ENCODE data around the gene UNC13A. TPM values are rescaled to one million over a fixed set of nuclear protein-coding genes. Genes with fewer than 3 reads are reported as not detected.

The UNC13A gene
- total RNA-seq, 4 donors from 2014 or later = 0.09 to 0.24 (median 0.14) TPM

GRCh38 chr19:17687141-17687856, 855 bp downstream of the UNC13A start:
- no peak for ATAC-seq (ENCODE audit: low FRiP score)
- DNase-seq (ENCODE audit: low spot score) = no peak
- TF ChIP-seq, protein P1, sequence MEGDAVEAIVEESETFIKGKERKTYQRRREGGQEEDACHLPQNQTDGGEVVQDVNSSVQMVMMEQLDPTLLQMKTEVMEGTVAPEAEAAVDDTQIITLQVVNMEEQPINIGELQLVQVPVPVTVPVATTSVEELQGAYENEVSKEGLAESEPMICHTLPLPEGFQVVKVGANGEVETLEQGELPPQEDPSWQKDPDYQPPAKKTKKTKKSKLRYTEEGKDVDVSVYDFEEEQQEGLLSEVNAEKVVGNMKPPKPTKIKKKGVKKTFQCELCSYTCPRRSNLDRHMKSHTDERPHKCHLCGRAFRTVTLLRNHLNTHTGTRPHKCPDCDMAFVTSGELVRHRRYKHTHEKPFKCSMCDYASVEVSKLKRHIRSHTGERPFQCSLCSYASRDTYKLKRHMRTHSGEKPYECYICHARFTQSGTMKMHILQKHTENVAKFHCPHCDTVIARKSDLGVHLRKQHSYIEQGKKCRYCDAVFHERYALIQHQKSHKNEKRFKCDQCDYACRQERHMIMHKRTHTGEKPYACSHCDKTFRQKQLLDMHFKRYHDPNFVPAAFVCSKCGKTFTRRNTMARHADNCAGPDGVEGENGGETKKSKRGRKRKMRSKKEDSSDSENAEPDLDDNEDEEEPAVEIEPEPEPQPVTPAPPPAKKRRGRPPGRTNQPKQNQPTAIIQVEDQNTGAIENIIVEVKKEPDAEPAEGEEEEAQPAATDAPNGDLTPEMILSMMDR (IDR thresholded peaks at IDR 0.05) = no peak

- ATAC-seq (ENCODE audit: low FRiP score) (peak; percentile 17), DNase-seq (ENCODE audit: low spot score) (no peak)
- TF ChIP-seq, protein P1 (IDR thresholded peaks at IDR 0.05) = no peak
These were observed 1.5 kb downstream of the UNC13A start for GRCh38 chr19:17686592-17687024.

DNA sequence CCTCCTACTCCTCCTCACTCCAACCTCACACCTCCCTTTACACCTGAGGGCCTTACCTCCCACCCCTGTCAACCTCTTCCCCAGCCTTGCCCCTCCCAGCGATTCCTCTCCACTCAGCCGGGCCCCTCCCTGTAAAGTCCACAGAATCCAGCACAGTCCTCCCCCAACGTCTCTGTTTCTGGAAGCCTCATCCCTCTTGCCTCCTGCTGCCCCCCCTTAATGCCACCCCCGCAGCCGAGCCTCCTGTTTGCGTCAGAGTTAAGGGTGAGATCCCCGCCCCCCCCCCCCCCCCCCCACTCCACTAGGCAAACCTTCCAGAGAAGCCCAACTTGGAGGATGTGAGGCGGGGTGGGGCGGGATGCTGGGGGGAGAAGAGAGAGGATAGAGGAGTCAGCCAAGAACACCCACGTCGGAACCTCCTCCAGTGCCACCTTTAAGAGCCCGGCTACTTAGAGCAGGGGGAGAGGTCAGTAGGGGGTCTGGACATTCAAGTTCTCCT, 2.1 kb downstream of the UNC13A start:
- TF ChIP-seq, protein P1 (IDR thresholded peaks at IDR 0.05) = no peak
- DNase-seq (ENCODE audit: low spot score) = no peak
- peak; percentile 45 for ATAC-seq (ENCODE audit: low FRiP score)

DNA sequence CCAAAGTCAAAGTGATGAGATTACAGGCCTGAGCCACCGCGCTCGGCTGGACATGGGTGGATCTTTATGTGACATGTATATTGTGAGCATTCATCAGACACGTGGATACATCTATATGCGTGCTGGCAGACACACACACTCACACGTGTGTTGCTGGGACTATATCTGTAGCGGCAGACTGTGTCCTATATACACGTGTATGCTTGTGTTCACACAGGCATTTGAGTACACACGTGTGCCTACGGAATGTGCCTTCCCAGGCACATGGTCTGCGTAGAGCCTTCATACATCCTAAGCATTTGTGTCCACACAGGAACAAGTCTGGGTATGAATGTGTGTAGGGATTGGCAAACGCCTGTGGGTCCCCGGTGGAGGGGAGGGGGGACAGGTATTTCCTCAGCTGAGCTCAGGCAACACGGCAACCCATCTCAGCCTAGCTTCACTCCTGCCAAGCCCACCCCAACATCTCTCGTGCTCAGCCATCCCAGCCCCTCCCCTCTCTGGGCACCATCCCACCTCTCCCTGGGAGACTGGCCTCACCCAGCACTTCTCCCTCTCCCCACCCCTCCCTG, 2.6 kb downstream of the UNC13A start:
- TF ChIP-seq, protein P1 (IDR thresholded peaks at IDR 0.05) = no peak
- no peak for ATAC-seq (ENCODE audit: low FRiP score)
- DNase-seq (ENCODE audit: low spot score) = no peak

DNA sequence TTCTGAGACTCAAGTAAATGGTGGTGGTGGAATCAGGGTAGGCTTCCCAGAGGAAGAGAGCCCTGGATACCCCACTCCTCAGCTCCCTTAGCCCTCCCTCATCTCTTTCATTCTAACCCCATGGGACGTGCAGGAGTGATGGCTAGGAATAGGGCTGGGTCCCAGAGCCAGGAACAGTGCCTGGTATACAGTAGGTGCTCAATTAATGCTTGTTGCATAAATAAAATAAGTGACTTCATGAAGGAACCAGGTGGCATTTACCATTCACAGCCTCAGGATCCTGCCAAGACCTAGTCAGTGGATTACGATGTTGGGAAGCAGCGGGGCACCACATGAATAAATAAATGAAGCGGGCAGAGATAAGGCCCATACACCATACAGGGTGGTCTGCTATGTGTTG, 3.9 kb downstream of the UNC13A start:
- TF ChIP-seq, protein P1 (IDR thresholded peaks at IDR 0.05) = no peak
- DNase-seq (ENCODE audit: low spot score) (no peak), ATAC-seq (ENCODE audit: low FRiP score) (no peak)

- DNase-seq (ENCODE audit: low spot score) (no peak), ATAC-seq (ENCODE audit: low FRiP score) (no peak)
- TF ChIP-seq, protein P1 (IDR thresholded peaks at IDR 0.05) = no peak
These were observed 5.1 kb downstream of the UNC13A start for GRCh38 chr19:17683078-17683477.

DNA sequence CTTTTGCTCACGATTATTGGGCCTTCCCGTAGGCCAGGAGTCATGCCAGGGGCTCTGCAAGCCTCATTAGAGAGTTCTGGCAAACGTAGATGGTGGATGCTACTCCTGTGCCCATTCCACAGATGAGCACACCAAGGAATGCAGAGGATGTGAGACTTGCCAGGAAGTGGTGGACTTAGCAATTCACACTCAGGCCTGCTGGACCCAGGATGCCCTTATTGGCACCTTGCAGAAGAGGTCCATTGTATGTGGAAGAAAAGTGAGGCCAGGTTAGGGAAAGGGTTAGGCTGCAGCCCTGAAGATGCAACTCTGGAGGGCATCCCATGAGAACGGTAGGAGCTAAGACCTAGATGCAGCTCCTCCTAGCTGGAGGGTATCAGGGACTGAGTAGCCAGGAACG, 5.9 kb downstream of the UNC13A start:
- ATAC-seq (ENCODE audit: low FRiP score) = no peak
- DNase-seq (ENCODE audit: low spot score) = no peak
- TF ChIP-seq, protein P1 (IDR thresholded peaks at IDR 0.05) = no peak
